ENCODE measurements around the gene ZNRF1.

DNA sequence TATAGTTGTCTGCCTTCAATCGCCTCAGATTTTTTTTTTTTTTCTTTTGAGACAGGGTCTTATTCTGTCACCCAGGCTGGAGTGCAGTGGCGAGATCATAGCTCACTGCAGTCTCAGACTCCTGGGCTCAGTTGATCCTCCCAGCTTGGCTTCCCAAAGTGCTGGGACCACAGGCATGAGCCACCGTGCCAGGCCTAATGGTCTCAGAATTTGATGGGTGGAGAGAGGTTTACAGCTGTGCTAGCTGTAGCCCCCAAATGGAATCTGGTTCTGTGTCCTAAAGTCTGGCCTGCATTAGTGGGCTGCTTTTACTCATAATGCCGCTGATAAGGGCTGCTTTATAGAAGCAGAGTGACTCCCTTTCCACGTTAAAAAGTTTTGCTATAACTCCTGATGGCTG is 5.1 kb downstream of the ZNRF1 start:
- TF ChIP-seq, protein P1, sequence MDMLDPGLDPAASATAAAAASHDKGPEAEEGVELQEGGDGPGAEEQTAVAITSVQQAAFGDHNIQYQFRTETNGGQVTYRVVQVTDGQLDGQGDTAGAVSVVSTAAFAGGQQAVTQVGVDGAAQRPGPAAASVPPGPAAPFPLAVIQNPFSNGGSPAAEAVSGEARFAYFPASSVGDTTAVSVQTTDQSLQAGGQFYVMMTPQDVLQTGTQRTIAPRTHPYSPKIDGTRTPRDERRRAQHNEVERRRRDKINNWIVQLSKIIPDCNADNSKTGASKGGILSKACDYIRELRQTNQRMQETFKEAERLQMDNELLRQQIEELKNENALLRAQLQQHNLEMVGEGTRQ (IDR thresholded peaks at IDR 0.05), result no peak
- TF ChIP-seq, protein P2, sequence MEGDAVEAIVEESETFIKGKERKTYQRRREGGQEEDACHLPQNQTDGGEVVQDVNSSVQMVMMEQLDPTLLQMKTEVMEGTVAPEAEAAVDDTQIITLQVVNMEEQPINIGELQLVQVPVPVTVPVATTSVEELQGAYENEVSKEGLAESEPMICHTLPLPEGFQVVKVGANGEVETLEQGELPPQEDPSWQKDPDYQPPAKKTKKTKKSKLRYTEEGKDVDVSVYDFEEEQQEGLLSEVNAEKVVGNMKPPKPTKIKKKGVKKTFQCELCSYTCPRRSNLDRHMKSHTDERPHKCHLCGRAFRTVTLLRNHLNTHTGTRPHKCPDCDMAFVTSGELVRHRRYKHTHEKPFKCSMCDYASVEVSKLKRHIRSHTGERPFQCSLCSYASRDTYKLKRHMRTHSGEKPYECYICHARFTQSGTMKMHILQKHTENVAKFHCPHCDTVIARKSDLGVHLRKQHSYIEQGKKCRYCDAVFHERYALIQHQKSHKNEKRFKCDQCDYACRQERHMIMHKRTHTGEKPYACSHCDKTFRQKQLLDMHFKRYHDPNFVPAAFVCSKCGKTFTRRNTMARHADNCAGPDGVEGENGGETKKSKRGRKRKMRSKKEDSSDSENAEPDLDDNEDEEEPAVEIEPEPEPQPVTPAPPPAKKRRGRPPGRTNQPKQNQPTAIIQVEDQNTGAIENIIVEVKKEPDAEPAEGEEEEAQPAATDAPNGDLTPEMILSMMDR (IDR thresholded peaks at IDR 0.05), result no peak
- no peak for TF ChIP-seq MAZ (IDR thresholded peaks at IDR 0.05; ENCODE audit: borderline replicate concordance, low read depth, low read length)
- TF ChIP-seq, protein P3, sequence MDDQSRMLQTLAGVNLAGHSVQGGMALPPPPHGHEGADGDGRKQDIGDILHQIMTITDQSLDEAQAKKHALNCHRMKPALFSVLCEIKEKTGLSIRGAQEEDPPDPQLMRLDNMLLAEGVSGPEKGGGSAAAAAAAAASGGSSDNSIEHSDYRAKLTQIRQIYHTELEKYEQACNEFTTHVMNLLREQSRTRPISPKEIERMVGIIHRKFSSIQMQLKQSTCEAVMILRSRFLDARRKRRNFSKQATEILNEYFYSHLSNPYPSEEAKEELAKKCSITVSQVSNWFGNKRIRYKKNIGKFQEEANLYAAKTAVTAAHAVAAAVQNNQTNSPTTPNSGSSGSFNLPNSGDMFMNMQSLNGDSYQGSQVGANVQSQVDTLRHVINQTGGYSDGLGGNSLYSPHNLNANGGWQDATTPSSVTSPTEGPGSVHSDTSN (IDR thresholded peaks at IDR 0.05), result no peak
- TF ChIP-seq, protein P4, sequence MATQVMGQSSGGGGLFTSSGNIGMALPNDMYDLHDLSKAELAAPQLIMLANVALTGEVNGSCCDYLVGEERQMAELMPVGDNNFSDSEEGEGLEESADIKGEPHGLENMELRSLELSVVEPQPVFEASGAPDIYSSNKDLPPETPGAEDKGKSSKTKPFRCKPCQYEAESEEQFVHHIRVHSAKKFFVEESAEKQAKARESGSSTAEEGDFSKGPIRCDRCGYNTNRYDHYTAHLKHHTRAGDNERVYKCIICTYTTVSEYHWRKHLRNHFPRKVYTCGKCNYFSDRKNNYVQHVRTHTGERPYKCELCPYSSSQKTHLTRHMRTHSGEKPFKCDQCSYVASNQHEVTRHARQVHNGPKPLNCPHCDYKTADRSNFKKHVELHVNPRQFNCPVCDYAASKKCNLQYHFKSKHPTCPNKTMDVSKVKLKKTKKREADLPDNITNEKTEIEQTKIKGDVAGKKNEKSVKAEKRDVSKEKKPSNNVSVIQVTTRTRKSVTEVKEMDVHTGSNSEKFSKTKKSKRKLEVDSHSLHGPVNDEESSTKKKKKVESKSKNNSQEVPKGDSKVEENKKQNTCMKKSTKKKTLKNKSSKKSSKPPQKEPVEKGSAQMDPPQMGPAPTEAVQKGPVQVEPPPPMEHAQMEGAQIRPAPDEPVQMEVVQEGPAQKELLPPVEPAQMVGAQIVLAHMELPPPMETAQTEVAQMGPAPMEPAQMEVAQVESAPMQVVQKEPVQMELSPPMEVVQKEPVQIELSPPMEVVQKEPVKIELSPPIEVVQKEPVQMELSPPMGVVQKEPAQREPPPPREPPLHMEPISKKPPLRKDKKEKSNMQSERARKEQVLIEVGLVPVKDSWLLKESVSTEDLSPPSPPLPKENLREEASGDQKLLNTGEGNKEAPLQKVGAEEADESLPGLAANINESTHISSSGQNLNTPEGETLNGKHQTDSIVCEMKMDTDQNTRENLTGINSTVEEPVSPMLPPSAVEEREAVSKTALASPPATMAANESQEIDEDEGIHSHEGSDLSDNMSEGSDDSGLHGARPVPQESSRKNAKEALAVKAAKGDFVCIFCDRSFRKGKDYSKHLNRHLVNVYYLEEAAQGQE (IDR thresholded peaks at IDR 0.05), result no peak
- no peak for TF ChIP-seq RARB (CRISPR knock-in tag; IDR thresholded peaks at IDR 0.05)

Measured in A549 (cell line).